HUES48 (cell line): Measurements from ENCODE around the gene MYMK.

Experiments
- H3K27ac ChIP-seq: one replicate; pipeline ENCODE4 v1.7.0; 2013; ENCODE audit warnings: low read depth, low read length, inconsistent platforms
- H3K27me3 ChIP-seq: 2 replicates; pipeline ENCODE4 v1.6.1; 2013; ENCODE audit warnings: mild to moderate bottlenecking, low read length; ENCODE audit not compliant: control insufficient read depth, insufficient read depth
- H3K36me3 ChIP-seq: 2 replicates; pipeline ENCODE4 v1.6.1; 2013; ENCODE audit warnings: low read length; ENCODE audit not compliant: control insufficient read depth, insufficient read depth
- H3K4me1 ChIP-seq: 2 replicates; pipeline ENCODE4 v1.6.1; 2013; ENCODE audit warnings: mild to moderate bottlenecking, low read length; ENCODE audit not compliant: control insufficient read depth, insufficient read depth
- H3K4me3 ChIP-seq: 2 replicates; pipeline ENCODE4 v1.5.1; 2013; ENCODE audit warnings: mild to moderate bottlenecking, low read depth, low read length
- H3K9ac ChIP-seq: 2 replicates; pipeline ENCODE4 v1.6.1; 2013; ENCODE audit warnings: mild to moderate bottlenecking, low read depth, low read length, moderate library complexity
- H3K9me3 ChIP-seq: 2 replicates; pipeline ENCODE4 v1.6.1; 2013; ENCODE audit warnings: low read length; ENCODE audit not compliant: control insufficient read depth, insufficient read depth

MYMK gene

GRCh38 chr9:133494636-133495326 is 30.0 kb downstream of the MYMK start:
- H3K9me3 ChIP-seq = no peaks in the 10 kb centered on the region
- H3K9ac ChIP-seq = no peak overlapping the region
- H3K4me1 ChIP-seq = no peaks in the 10 kb centered on the region
- no peak overlapping the region for H3K4me3 ChIP-seq
- no peaks in the 10 kb centered on the region for H3K36me3 ChIP-seq
- no peak overlapping the region for H3K27ac ChIP-seq
- H3K27me3 ChIP-seq = no peaks in the 10 kb centered on the region

GRCh38 chr9:133493845-133494540 is 30.8 kb downstream of the MYMK start:
- Histone ChIP-seq H3K9ac (no peak overlapping the region), H3K4me1 (no peaks in the 10 kb centered on the region), H3K27me3 (no peaks in the 10 kb centered on the region), H3K4me3 (no peak overlapping the region), H3K27ac (no peak overlapping the region), H3K9me3 (no peaks in the 10 kb centered on the region), H3K36me3 (no peaks in the 10 kb centered on the region)

- Histone ChIP-seq H3K4me1 (no peaks in the 10 kb centered on the region), H3K27me3 (no peaks in the 10 kb centered on the region), H3K4me3 (no peak overlapping the region), H3K36me3 (no peaks in the 10 kb centered on the region), H3K9ac (no peak overlapping the region), H3K27ac (no peak overlapping the region), H3K9me3 (no peaks in the 10 kb centered on the region)
Observed at GRCh38 chr9:133493428-133493827, 31.3 kb downstream of the MYMK start.

- Histone ChIP-seq H3K27ac (no peak overlapping the region), H3K27me3 (no peaks in the 10 kb centered on the region)
Observed at GRCh38 chr9:133492061-133493021, 32.4 kb downstream of the MYMK start.

GRCh38 chr9:133491656-133491925 is 33.2 kb downstream of the MYMK start:
- no peaks in the 10 kb centered on the region for H3K27me3 ChIP-seq
- no peaks in the 10 kb centered on the region for H3K36me3 ChIP-seq
- H3K9me3 ChIP-seq = no peaks in the 10 kb centered on the region
- no peak overlapping the region for H3K9ac ChIP-seq
- H3K4me1 ChIP-seq = no peaks in the 10 kb centered on the region
- no peak overlapping the region for H3K27ac ChIP-seq
- H3K4me3 ChIP-seq = no peak overlapping the region

More at GRCh38 chr9:133492061-133493021, 32.4 kb downstream of the MYMK start:
- H3K9me3 ChIP-seq = no peaks in the 10 kb centered on the region
- no peak overlapping the region for H3K9ac ChIP-seq
- H3K36me3 ChIP-seq = no peaks in the 10 kb centered on the region
- H3K4me1 ChIP-seq = no peaks in the 10 kb centered on the region
- H3K4me3 ChIP-seq = no peak overlapping the region

- H3K9ac ChIP-seq = no peak overlapping the region
- H3K36me3 ChIP-seq = no peaks in the 10 kb centered on the region
- H3K4me3 ChIP-seq = no peak overlapping the region
- no peaks in the 10 kb centered on the region for H3K27me3 ChIP-seq
- no peak overlapping the region for H3K27ac ChIP-seq
- no peaks in the 10 kb centered on the region for H3K9me3 ChIP-seq
- no peaks in the 10 kb centered on the region for H3K4me1 ChIP-seq
Observed at GRCh38 chr9:133490865-133491655, 33.7 kb downstream of the MYMK start.

GRCh38 chr9:133490201-133490681 is 34.5 kb downstream of the MYMK start:
- H3K9ac ChIP-seq = no peak overlapping the region
- H3K36me3 ChIP-seq = no peaks in the 10 kb centered on the region
- H3K27ac ChIP-seq = no peak overlapping the region
- no peaks in the 10 kb centered on the region for H3K27me3 ChIP-seq
- no peaks in the 10 kb centered on the region for H3K9me3 ChIP-seq
- H3K4me1 ChIP-seq = no peaks in the 10 kb centered on the region
- no peak overlapping the region for H3K4me3 ChIP-seq

- no peaks in the 10 kb centered on the region for H3K9me3 ChIP-seq
- no peak overlapping the region for H3K27ac ChIP-seq
- H3K27me3 ChIP-seq = no peaks in the 10 kb centered on the region
- H3K36me3 ChIP-seq = no peaks in the 10 kb centered on the region
- H3K4me1 ChIP-seq = no peaks in the 10 kb centered on the region
- H3K4me3 ChIP-seq = no peak overlapping the region
- no peak overlapping the region for H3K9ac ChIP-seq
Observed at GRCh38 chr9:133489253-133490190, 35.2 kb downstream of the MYMK start.

GRCh38 chr9:133488686-133489252 is 36.0 kb downstream of the MYMK start:
- Histone ChIP-seq H3K36me3 (no peaks in the 10 kb centered on the region), H3K9me3 (no peaks in the 10 kb centered on the region), H3K4me3 (no peak overlapping the region), H3K4me1 (no peaks in the 10 kb centered on the region), H3K27ac (no peak overlapping the region), H3K9ac (no peak overlapping the region), H3K27me3 (no peaks in the 10 kb centered on the region)
